Adrenal gland (tissue), 12 donors: ENCODE results near the gene TBC1D21. TPM values are rescaled to one million over a fixed set of nuclear protein-coding genes. Genes with fewer than 3 reads are reported as not detected.

ENCODE experiments used
- DNase-seq, 7 donors: peaks; one replicate each; pipeline ENCODE4 v3.0.0-alpha.2; 2019 to 2020
- H3K27ac ChIP-seq, 5 donors: fragments of 200-600 bp; sonication (generic) in 4 of 5; 1 replicate in 3 of 5; 2 replicates in 2 of 5; pipeline versions ENCODE4 v1.5.1 to v1.8.0; 2016 to 2020; ENCODE audit warnings: mild to moderate bottlenecking in 1 of 5
- H3K27me3 ChIP-seq: fragments of 200-600 bp; 2 replicates; pipeline ENCODE4 v1.8.0; 2021
- H3K36me3 ChIP-seq, 2 donors: fragments of 200-600 bp; replicated peaks in 1 of 2; 1 replicate in 1 of 2; 2 replicates in 1 of 2; pipeline versions ENCODE4 v1.5.1 to v1.8.0; 2018 to 2022
- H3K4me1 ChIP-seq, 2 donors: fragments of 200-600 bp; replicated peaks in 1 of 2; 1 replicate in 1 of 2; 2 replicates in 1 of 2; pipeline versions ENCODE4 v1.5.1 to v1.8.0; 2018 to 2021
- H3K4me3 ChIP-seq, 4 donors: fragments of 200-600 bp; sonication (generic) in 3 of 4; one replicate each; pipeline ENCODE4 v1.5.1; 2016 to 2018
- H3K9me3 ChIP-seq, 3 donors: fragments of 200-600 bp; sonication (generic) in 1 of 3; replicated peaks in 1 of 3; 1 replicate in 2 of 3; 2 replicates in 1 of 3; pipeline versions ENCODE4 v1.5.1 to v1.8.0; 2016 to 2021
- CTCF ChIP-seq, 6 experiments: fragments of 450-650 bp in 4 of 6; fragments of 200-600 bp in 2 of 6; sonication (generic) in 1 of 6; IDR thresholded peaks; 1 replicate in 5 of 6; 2 replicates in 1 of 6; pipeline versions ENCODE4 v1.5.1 to v1.8.0; 2016 to 2021; ENCODE audit warnings: antibody characterized with exemption in 6 of 6, mild to moderate bottlenecking in 2 of 6, moderate library complexity in 1 of 6
- POLR2A ChIP-seq, 2 donors: fragments of 450-650 bp; IDR thresholded peaks; one replicate each; pipeline ENCODE4 v1.6.1; 2017; ENCODE audit warnings: antibody characterized with exemption in 2 of 2, mild to moderate bottlenecking in 2 of 2, moderate library complexity in 1 of 2
- WGBS, 4 donors: extraction: QIAGEN DNeasy Blood & Tissue Kit in 2 of 4; methylation state at CpG; one replicate each; pipeline versions ENCODE4 v1.1.5 to v1.1.7; 2013 to 2017; 5-methylcytosine and 5-hydroxymethylcytosine counted together
- intact Hi-C, 2 donors: fragments of 100-400 bp; cut with DNase I; formaldehyde crosslinking; loops; one replicate each; pipeline versions ENCODE4 v1.14.1 to v1.15.0; 2022 to 2023
- polyA plus RNA-seq, 3 donors: library from polyadenylated mRNA; stranded (reverse); fragments of 200-250 nt in 2 of 3; fragments of 350-450 nt in 1 of 3; fragmentation: Illumina TruSeq in 1 of 3; extraction: RNeasy Lipid Tissue Mini Kit (QIAGEN cat#74804) in 1 of 3; gene quantifications; one replicate each; pipeline ENCODE4 v1.2.3, GENCODE V29; 2013 to 2014
- total RNA-seq, 9 donors: library from RNA; depleted of rRNA in 4 of 9; stranded (reverse); fragments of >200 nt in 4 of 9; fragments of 120-200 nt in 1 of 9; fragmentation: NEBNext Ultra II Directional in 1 of 9; extraction: Animal tissue kit (Norgen Biotek cat#: 25700) in 1 of 9; gene quantifications; one replicate each; pipeline versions ENCODE4 v1.1.0 to v1.2.4, GENCODE V29; 2013 to 2023
- donor health status: healthy with polysubstance abuse.
- donor health status: Bipolar disorder and iron deficiency.
- donor health status: DM: yes; HTN: yes; CAD: no.
- donor health status: DM: no; HTN: no; CAD: no.
- donor health status: DM: no; HTN: no; CAD: no.
- donor health status: DM: yes; HTN: yes; CAD: no.

Gene TBC1D21
- total and polyA plus RNA-seq, 12 donors = not detected

- TF ChIP-seq CTCF (IDR thresholded peaks at IDR 0.05) = no peak
- TF ChIP-seq POLR2A (IDR thresholded peaks at IDR 0.05) = no peak
- Histone ChIP-seq H3K4me3 (no peak overlapping the region), H3K4me1 (no peaks in the 10 kb centered on the region), H3K36me3 (no peaks in the 10 kb centered on the region), H3K27ac (no peak overlapping the region), H3K9me3 (no peaks in the 10 kb centered on the region), H3K27me3 (no peaks in the 10 kb centered on the region)
- no peak for DNase-seq
- intact Hi-C loops = no loop called here
- WGBS, 4 donors = 62 to 87% (median 75%) methylated on average over 3 of the region's 3 CpGs
Measured at GRCh38 chr15:73845907-73846306, 27.5 kb upstream of the TBC1D21 start.

DNA sequence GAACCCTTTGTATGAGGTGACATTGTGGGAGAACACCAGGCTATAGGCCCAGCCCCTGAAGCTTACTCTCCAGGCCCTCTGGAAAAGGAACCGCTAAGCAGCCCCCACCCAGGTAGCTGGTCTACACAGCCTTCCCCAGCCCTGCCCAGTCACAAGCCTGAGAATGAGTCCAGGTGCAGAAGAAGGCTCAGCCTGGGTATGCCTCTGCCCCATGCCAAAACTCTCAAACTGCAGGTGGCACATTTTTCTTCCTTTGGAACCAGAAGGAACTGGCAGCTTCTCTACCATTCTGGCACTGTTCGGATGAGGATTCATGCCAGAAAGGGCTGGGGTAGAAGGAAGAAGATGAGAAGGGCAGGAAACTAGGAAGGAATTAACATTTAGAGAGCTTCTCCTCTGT is 23.7 kb upstream of the TBC1D21 start:
- no peak overlapping the region for H3K27ac ChIP-seq
- 80 to 93% (median 86%) methylated on average over 2 of the region's 2 CpGs for WGBS, 4 donors

DNA sequence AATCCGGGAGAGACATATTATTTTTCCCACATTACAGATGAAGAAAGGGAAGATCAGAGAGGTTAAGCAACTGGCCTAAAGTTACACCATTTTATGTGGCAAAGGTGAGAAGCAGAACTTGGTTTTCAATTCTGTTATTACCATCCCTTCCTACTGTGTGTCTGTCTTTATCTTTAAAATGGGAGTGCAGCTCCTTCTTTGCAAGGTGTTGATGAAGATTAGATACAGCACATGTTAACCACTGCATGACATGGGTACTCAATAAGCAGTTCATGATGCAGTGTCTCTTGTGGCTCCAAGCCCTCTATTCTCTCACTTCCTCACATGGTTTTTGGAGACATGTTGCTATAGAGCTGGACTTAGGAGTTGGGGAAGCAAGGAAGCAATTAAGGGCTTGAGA is 23.1 kb upstream of the TBC1D21 start:
- Histone ChIP-seq H3K27ac (no peak overlapping the region), H3K4me3 (no peak overlapping the region), H3K4me1 (no peaks in the 10 kb centered on the region), H3K36me3 (no peaks in the 10 kb centered on the region), H3K9me3 (no peaks in the 10 kb centered on the region), H3K27me3 (no peaks in the 10 kb centered on the region)
- WGBS, 4 donors = 38 to 71% (median 45%) methylated on average over 1 of the region's 1 CpG
- TF ChIP-seq CTCF (IDR thresholded peaks at IDR 0.05) = no peak
- TF ChIP-seq POLR2A (IDR thresholded peaks at IDR 0.05) = no peak
- intact Hi-C loops = no loop called here
- no peak for DNase-seq

More for the DNA sequence above, 23.7 kb upstream of the TBC1D21 start:
- Histone ChIP-seq H3K27me3 (no peaks in the 10 kb centered on the region), H3K4me1 (no peaks in the 10 kb centered on the region), H3K9me3 (no peaks in the 10 kb centered on the region), H3K4me3 (no peak overlapping the region), H3K36me3 (no peaks in the 10 kb centered on the region)
- intact Hi-C loops = no loop called here
- TF ChIP-seq CTCF (IDR thresholded peaks at IDR 0.05) (no peak), POLR2A (IDR thresholded peaks at IDR 0.05) (no peak)
- no peak for DNase-seq

DNA sequence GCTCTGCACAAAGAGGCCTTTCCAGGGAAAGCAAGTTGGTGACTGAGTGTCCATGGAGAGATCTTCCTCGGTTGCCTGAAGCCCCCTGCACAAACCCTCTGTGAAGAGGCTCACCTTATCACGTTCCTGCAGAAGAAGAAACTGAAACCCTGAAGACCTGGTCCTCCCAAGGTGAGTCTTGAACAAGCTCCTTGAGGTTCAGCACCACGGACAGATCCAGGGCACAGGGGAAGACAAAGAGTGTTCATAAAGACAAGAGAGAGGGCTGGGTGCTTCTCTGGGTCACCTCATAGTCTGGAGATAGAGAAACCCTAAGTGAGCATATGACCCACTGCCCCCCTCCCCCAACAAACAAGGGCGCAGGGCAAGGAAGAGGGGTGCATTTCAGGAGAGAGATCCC is 21.7 kb upstream of the TBC1D21 start:
- H3K36me3 ChIP-seq = no peaks in the 10 kb centered on the region
- no peaks in the 10 kb centered on the region for H3K4me1 ChIP-seq
- intact Hi-C loops = no loop called here
- 13 to 25% (median 16%) methylated on average over 1 to 4 of the region's 4 CpGs for WGBS, 4 donors
- no peak overlapping the region for H3K4me3 ChIP-seq
- H3K27ac ChIP-seq = no peak overlapping the region
- no peaks in the 10 kb centered on the region for H3K27me3 ChIP-seq
- TF ChIP-seq CTCF (IDR thresholded peaks at IDR 0.05) (no peak), POLR2A (IDR thresholded peaks at IDR 0.05) (no peak)
- peak in 6 of 7 donors; percentile 27 to 40 (median 32) for DNase-seq
- H3K9me3 ChIP-seq = no peaks in the 10 kb centered on the region
